ENCODE results near the gene ZBTB46.

DNA sequence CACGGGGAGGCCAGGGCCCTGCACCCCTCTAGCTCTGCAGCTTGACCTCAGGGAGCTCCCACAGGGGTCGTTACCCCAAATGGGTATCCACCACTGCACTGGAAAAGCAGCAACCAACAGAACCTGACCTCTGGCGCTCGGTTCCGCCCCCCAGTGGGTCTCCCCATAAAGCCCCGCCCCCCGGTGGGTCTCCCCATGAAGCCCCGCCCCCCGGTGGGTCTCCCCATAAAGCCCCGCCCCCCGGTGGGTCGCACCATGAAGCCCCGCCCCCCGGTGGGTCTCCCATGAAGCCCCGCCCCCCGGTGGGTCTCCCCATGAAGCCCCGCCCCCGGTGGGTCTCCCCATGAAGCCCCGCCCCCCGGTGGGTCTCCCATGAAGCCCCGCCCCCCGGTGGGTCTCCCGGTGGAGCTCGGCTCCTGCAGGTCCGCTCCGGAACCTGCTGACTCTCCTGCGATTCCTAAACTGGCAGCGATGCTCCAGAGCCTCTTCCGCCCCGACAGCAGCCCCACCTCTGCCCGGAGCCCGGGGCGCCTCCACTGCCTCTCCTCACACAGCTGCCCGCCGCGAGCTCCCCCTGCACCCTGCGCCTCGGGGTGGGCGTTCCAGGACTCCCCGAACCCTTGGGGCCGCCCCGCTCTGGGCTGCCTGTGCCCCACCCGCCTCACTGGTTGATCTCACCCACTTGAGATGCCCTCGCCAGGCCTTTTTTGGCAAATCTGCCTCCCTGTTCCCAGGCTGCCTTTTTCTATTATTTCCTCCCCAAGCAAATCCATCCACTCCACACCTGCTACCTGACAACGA, 79.4 kb downstream of the ZBTB46 start:
- TF ChIP-seq SPI1 (IDR thresholded peaks at IDR 0.05; ENCODE audit: borderline replicate concordance, insufficient read depth, low read depth, low read length) (no peak), IKZF1 (conservative IDR thresholded peaks at IDR 0.05) (no peak), NFIC (IDR thresholded peaks at IDR 0.05; ENCODE audit: low read depth, low read length) (no peak), BMI1 (IDR thresholded peaks at IDR 0.05; ENCODE audit: borderline replicate concordance) (no peak), POLR2AphosphoS5 (IDR thresholded peaks at IDR 0.05; ENCODE audit: low read length) (no peak), CHD4 (IDR thresholded peaks at IDR 0.05) (no peak), RBBP5 (conservative IDR thresholded peaks at IDR 0.05) (no peak)
- TF ChIP-seq, protein P1, sequence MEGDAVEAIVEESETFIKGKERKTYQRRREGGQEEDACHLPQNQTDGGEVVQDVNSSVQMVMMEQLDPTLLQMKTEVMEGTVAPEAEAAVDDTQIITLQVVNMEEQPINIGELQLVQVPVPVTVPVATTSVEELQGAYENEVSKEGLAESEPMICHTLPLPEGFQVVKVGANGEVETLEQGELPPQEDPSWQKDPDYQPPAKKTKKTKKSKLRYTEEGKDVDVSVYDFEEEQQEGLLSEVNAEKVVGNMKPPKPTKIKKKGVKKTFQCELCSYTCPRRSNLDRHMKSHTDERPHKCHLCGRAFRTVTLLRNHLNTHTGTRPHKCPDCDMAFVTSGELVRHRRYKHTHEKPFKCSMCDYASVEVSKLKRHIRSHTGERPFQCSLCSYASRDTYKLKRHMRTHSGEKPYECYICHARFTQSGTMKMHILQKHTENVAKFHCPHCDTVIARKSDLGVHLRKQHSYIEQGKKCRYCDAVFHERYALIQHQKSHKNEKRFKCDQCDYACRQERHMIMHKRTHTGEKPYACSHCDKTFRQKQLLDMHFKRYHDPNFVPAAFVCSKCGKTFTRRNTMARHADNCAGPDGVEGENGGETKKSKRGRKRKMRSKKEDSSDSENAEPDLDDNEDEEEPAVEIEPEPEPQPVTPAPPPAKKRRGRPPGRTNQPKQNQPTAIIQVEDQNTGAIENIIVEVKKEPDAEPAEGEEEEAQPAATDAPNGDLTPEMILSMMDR (IDR thresholded peaks at IDR 0.05 in 2 of 3, conservative IDR thresholded peaks at IDR 0.05 in 1 of 3; ENCODE audit: control insufficient read depth in 2 of 3, extremely low read depth in 1 of 3, insufficient read depth in 1 of 3, low read depth in 3 of 3, low read length in 3 of 3) = no peak
- TF ChIP-seq, protein P2, sequence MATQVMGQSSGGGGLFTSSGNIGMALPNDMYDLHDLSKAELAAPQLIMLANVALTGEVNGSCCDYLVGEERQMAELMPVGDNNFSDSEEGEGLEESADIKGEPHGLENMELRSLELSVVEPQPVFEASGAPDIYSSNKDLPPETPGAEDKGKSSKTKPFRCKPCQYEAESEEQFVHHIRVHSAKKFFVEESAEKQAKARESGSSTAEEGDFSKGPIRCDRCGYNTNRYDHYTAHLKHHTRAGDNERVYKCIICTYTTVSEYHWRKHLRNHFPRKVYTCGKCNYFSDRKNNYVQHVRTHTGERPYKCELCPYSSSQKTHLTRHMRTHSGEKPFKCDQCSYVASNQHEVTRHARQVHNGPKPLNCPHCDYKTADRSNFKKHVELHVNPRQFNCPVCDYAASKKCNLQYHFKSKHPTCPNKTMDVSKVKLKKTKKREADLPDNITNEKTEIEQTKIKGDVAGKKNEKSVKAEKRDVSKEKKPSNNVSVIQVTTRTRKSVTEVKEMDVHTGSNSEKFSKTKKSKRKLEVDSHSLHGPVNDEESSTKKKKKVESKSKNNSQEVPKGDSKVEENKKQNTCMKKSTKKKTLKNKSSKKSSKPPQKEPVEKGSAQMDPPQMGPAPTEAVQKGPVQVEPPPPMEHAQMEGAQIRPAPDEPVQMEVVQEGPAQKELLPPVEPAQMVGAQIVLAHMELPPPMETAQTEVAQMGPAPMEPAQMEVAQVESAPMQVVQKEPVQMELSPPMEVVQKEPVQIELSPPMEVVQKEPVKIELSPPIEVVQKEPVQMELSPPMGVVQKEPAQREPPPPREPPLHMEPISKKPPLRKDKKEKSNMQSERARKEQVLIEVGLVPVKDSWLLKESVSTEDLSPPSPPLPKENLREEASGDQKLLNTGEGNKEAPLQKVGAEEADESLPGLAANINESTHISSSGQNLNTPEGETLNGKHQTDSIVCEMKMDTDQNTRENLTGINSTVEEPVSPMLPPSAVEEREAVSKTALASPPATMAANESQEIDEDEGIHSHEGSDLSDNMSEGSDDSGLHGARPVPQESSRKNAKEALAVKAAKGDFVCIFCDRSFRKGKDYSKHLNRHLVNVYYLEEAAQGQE (IDR thresholded peaks at IDR 0.05; ENCODE audit: low read depth, low read length) = no peak

Data from GM12878 (cell line).